ENCODE measurements around the gene SV2C.
"Not testable (repeated sequence)": the region's sequence is repeated elsewhere in the genome, so short reads cannot be mapped to it uniquely, and the experiment has no call there.

The SV2C gene

GRCh38 chr5:76314643-76315042 is 231.5 kb downstream of the SV2C start:
- no peak for DNase-seq

GRCh38 chr5:76319673-76320072 is 236.5 kb downstream of the SV2C start:
- no peak for DNase-seq

GRCh38 chr5:76323494-76323893 is 240.3 kb downstream of the SV2C start:
- DNase-seq, result not testable (repeated sequence)

- no peak for DNase-seq
Observed at GRCh38 chr5:76325326-76325725, 242.1 kb downstream of the SV2C start.

GRCh38 chr5:76325876-76326491 is 242.8 kb downstream of the SV2C start:
- no peak for DNase-seq

GRCh38 chr5:76326577-76327302 is 243.6 kb downstream of the SV2C start:
- no peak for DNase-seq

GRCh38 chr5:76329346-76329745 is 246.2 kb downstream of the SV2C start:
- no peak for DNase-seq

- DNase-seq, result no peak
Observed at GRCh38 chr5:76331126-76331525, 247.9 kb downstream of the SV2C start.

GRCh38 chr5:76332102-76332501 is 248.9 kb downstream of the SV2C start:
- no peak for DNase-seq

- DNase-seq, result no peak
Observed at GRCh38 chr5:76332611-76333205, 249.5 kb downstream of the SV2C start.

- DNase-seq, result no peak
Observed at GRCh38 chr5:76333571-76333970, 250.4 kb downstream of the SV2C start.

- no peak for DNase-seq
Observed at GRCh38 chr5:76334574-76334973, 251.4 kb downstream of the SV2C start.

GRCh38 chr5:76335451-76335850 is 252.3 kb downstream of the SV2C start:
- not testable (repeated sequence) for DNase-seq

- DNase-seq, result not testable (repeated sequence)
Observed at GRCh38 chr5:76336253-76336809, 253.1 kb downstream of the SV2C start.

- DNase-seq, result no peak
Observed at GRCh38 chr5:76337953-76338451, 254.8 kb downstream of the SV2C start.

- DNase-seq, result no peak
Observed at GRCh38 chr5:76339919-76340318, 256.7 kb downstream of the SV2C start.

GRCh38 chr5:76341651-76342334 is 258.6 kb downstream of the SV2C start:
- no peak for DNase-seq

GRCh38 chr5:76342474-76342873 is 259.3 kb downstream of the SV2C start:
- no peak for DNase-seq

- no peak for DNase-seq
Observed at GRCh38 chr5:76345582-76345981, 262.4 kb downstream of the SV2C start.

- DNase-seq, result no peak
Observed at GRCh38 chr5:76351176-76351575, 268.0 kb downstream of the SV2C start.

- no peak for DNase-seq
Observed at GRCh38 chr5:76351577-76351976, 268.4 kb downstream of the SV2C start.

- no peak for DNase-seq
Observed at GRCh38 chr5:76356887-76357286, 273.7 kb downstream of the SV2C start.

Data from NCI-H2081 treated with DMSO at 0.1 percent for 48 hours (cell line).